Naive thymus-derived CD4-positive, alpha-beta T cell (primary cell): ENCODE results near the gene VWA1. TPM values are rescaled to one million over a fixed set of nuclear protein-coding genes. Genes with fewer than 3 reads are reported as not detected.

Experiments used
- ATAC-seq: fragments of 150-1000 bp; cut with Tn5 transposase; 2 replicates; pipeline ENCODE4 v1.10.0; 2021; ENCODE audit warnings: mild to moderate bottlenecking, moderate library complexity
- CTCF ChIA-PET: fragments of 350-600 bp; sonication (Branson Sonifier 250); formaldehyde crosslinking; loops from one replicate; lab custom pipeline; 2021; ENCODE audit warnings: antibody characterized with exemption; lab: Charles Lee
- POLR2A ChIA-PET: fragments of 350-600 bp; sonication (Branson Sonifier 250); formaldehyde crosslinking; loops from one replicate; lab custom pipeline; 2021; ENCODE audit warnings: antibody characterized with exemption, inconsistent platforms; lab: Charles Lee
- DNase-seq, 9 donors: peaks; one replicate each; pipeline versions ENCODE4 v3.0.0 to v3.0.0-alpha.2; 2020 to 2022; ENCODE audit warnings: mixed read lengths in 1 of 9
- H3K27ac ChIP-seq: one replicate; pipeline ENCODE4 v1.7.0; 2013; ENCODE audit warnings: mild to moderate bottlenecking, low read depth, low read length, moderate library complexity
- H3K27me3 ChIP-seq, 2 donors: one replicate each; pipeline ENCODE4 v1.7.0; 2013; ENCODE audit warnings: low read length in 2 of 2, mild to moderate bottlenecking in 2 of 2, moderate library complexity in 2 of 2; ENCODE audit not compliant: control insufficient read depth in 2 of 2, insufficient read depth in 2 of 2
- H3K36me3 ChIP-seq, 3 experiments: 1 replicate in 2 of 3; 2 replicates in 1 of 3; pipeline ENCODE4 v1.7.0; 2013; ENCODE audit warnings: low read length in 3 of 3, mild to moderate bottlenecking in 3 of 3, moderate library complexity in 1 of 3; ENCODE audit not compliant: insufficient read depth in 3 of 3, control insufficient read depth in 2 of 3
- H3K4me1 ChIP-seq, 2 donors: one replicate each; pipeline ENCODE4 v1.7.0; 2013; ENCODE audit warnings: low read length in 2 of 2, mild to moderate bottlenecking in 2 of 2, moderate library complexity in 1 of 2; ENCODE audit not compliant: control insufficient read depth in 2 of 2, insufficient read depth in 2 of 2
- H3K4me3 ChIP-seq: 2 replicates; pipeline ENCODE4 v1.7.0; 2013; ENCODE audit warnings: mild to moderate bottlenecking, low read length
- H3K9me3 ChIP-seq, 3 experiments: 1 replicate in 2 of 3; 2 replicates in 1 of 3; pipeline ENCODE4 v1.7.0; 2013; ENCODE audit warnings: low read length in 3 of 3; ENCODE audit not compliant: control insufficient read depth in 2 of 3
- H3K27ac Mint-ChIP-seq, 9 donors: one replicate each; pipeline ENCODE4 v1.8.0; 2020 to 2022; ENCODE audit warnings: mixed read lengths in 9 of 9, mild to moderate bottlenecking in 8 of 9, moderate library complexity in 5 of 9, inconsistent platforms in 2 of 9
- H3K27me3 Mint-ChIP-seq, 5 donors: one replicate each; pipeline ENCODE4 v1.8.0; 2021 to 2022; ENCODE audit warnings: mixed read lengths in 5 of 5, mild to moderate bottlenecking in 1 of 5
- H3K36me3 Mint-ChIP-seq, 5 donors: one replicate each; pipeline ENCODE4 v1.8.0; 2020 to 2022; ENCODE audit warnings: mixed read lengths in 5 of 5, mild to moderate bottlenecking in 3 of 5, inconsistent platforms in 1 of 5
- H3K4me1 Mint-ChIP-seq, 7 donors: one replicate each; pipeline ENCODE4 v1.8.0; 2020 to 2022; ENCODE audit warnings: mixed read lengths in 7 of 7, mild to moderate bottlenecking in 3 of 7, inconsistent platforms in 1 of 7
- H3K4me3 Mint-ChIP-seq, 10 donors: one replicate each; pipeline ENCODE4 v1.8.0; 2020 to 2022; ENCODE audit warnings: mild to moderate bottlenecking in 10 of 10, mixed read lengths in 10 of 10, moderate library complexity in 6 of 10, inconsistent platforms in 2 of 10
- H3K9me3 Mint-ChIP-seq, 11 donors: one replicate each; pipeline ENCODE4 v1.8.0; 2020 to 2022; ENCODE audit warnings: mixed read lengths in 11 of 11, mild to moderate bottlenecking in 4 of 11, inconsistent platforms in 1 of 11, moderate library complexity in 1 of 11
- intact Hi-C, 2 donors: fragments of 100-400 bp; cut with micrococcal nuclease; formaldehyde crosslinking; loops; one replicate each; pipeline ENCODE4 v1.15.1; 2023
- polyA plus RNA-seq, 2 donors: library from polyadenylated mRNA; unstranded; fragments of 300-500 nt; fragmentation: Illumina TruSeq; gene quantifications; one replicate each; pipeline ENCODE4 v1.2.3, GENCODE V29; 2021
- total RNA-seq, 6 experiments: library from RNA in 5 of 6; stranded (reverse) in 5 of 6; gene quantifications; 1 replicate in 5 of 6; 2 replicates in 1 of 6; pipeline ENCODE4 v1.2.3 and lab custom pipeline; 2021 to 2026

VWA1 gene
- total and polyA plus RNA-seq, 7 experiments from 2014 or later = 0.15 to 1.2 TPM; not detected in 5

DNA sequence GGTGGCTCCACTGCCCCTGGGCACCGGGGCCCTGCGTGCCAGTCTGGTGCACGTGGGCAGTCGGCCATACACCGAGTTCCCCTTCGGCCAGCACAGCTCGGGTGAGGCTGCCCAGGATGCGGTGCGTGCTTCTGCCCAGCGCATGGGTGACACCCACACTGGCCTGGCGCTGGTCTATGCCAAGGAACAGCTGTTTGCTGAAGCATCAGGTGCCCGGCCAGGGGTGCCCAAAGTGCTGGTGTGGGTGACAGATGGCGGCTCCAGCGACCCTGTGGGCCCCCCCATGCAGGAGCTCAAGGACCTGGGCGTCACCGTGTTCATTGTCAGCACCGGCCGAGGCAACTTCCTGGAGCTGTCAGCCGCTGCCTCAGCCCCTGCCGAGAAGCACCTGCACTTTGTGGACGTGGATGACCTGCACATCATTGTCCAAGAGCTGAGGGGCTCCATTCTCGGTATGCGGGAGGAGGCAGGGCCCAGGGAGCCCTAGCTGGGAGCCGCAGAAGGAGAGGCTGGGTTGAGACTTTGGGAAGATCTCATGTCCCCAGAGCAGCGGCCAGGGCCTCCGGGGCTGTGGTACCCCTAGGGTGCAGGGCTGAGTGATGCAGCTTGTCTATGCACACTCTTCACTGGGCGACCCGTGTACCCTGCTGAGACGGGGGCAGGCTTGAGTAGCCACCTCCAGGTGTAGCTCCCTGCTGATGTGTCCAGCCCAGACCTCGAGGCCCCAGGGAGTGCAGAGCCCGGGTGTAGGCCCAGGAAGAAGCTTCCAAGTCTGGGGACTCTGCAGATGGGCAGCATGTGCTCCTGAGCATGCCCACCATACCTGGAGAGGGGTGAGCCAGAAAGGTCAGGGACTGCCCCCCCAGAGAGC lies 1.8 kb downstream of the VWA1 start:
- POLR2A ChIA-PET = no interaction called here
- Mint-ChIP-seq H3K27ac (no peak overlapping the region), H3K4me3 (no peak overlapping the region), H3K4me1 (peaks cover 0 to 10% (median 5%) of the 10 kb centered on the region in 7 donors), H3K27me3 (peaks cover 4 to 11% (median 7%) of the 10 kb centered on the region in 5 donors), H3K36me3 (no peaks in the 10 kb centered on the region), H3K9me3 (no peaks in the 10 kb centered on the region)
- no peak for ATAC-seq
- intact Hi-C loops = no loop called here
- Histone ChIP-seq H3K9me3 (no peaks in the 10 kb centered on the region), H3K36me3 (no peaks in the 10 kb centered on the region), H3K4me3 (no peak overlapping the region), H3K27me3 (peaks cover 0 to 28% of the 10 kb centered on the region in 2 donors), H3K27ac (no peak overlapping the region), H3K4me1 (peaks cover 0 to 13% of the 10 kb centered on the region in 2 donors)
- DNase-seq = no peak
- CTCF ChIA-PET = interaction anchor here (0.7 kb wide), 1 partner anchor 117 kb away, joined by 4 read pairs; no protein-coding TSS in a partner anchor

DNA sequence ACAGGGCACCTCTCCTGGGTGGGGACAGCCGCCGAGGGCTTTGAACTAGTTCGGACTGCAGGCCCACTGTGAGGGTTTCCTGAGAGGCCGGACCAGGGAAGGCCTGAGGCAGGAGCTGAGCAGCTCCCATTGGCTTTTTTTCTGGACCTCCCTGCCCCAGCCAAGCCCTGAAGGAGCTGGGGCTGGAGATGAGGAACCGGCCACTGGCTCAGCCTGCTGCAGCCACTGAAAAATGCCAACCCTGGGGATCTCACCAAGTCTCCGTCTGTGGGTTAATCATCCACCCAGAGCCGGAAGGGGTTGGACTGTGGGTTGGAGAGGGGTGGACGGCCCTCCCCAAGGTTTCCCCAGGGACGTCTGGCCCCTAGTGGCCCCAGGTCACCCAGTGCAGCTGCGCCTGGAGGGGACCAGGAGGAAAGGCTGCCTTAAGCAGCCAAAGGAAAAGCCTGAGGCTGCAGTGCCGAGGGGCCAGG lies 2.5 kb downstream of the VWA1 start:
- POLR2A ChIA-PET = no interaction called here
- H3K27me3 ChIP-seq = peaks cover 0 to 28% of the 10 kb centered on the region in 2 donors

GRCh38 chr1:1438531-1439381 lies 3.3 kb downstream of the VWA1 start:
- DNase-seq (no peak), ATAC-seq (no peak)
- Mint-ChIP-seq H3K9me3 (no peaks in the 10 kb centered on the region), H3K4me1 (peaks cover 0 to 10% (median 5%) of the 10 kb centered on the region in 7 donors), H3K4me3 (no peak overlapping the region), H3K36me3 (no peaks in the 10 kb centered on the region), H3K27me3 (peaks cover 4 to 11% (median 7%) of the 10 kb centered on the region in 5 donors), H3K27ac (no peak overlapping the region)
- H3K27me3 ChIP-seq = peaks cover 0 to 28% of the 10 kb centered on the region in 2 donors
- intact Hi-C loops = no loop called here
- H3K4me3 ChIP-seq = no peak overlapping the region
- ChIA-PET CTCF (interaction anchor here (0.5 kb wide), 1 partner anchor 44 kb away, joined by 3 read pairs; no protein-coding TSS in a partner anchor), POLR2A (interaction anchor here (0.9 kb wide), 1 partner anchor 31 kb away, joined by 3 read pairs; the partner anchor contains the start of gene MRPL20)
- no peak overlapping the region for H3K27ac ChIP-seq
- peaks cover 0 to 13% of the 10 kb centered on the region in 2 donors for H3K4me1 ChIP-seq
- no peaks in the 10 kb centered on the region for H3K9me3 ChIP-seq
- H3K36me3 ChIP-seq = no peaks in the 10 kb centered on the region

More for the DNA sequence above, 2.5 kb downstream of the VWA1 start:
- no peak for DNase-seq
- no peaks in the 10 kb centered on the region for H3K9me3 ChIP-seq
- no peak for ATAC-seq
- H3K9me3 Mint-ChIP-seq = no peaks in the 10 kb centered on the region
- H3K4me1 Mint-ChIP-seq = peaks cover 0 to 10% (median 5%) of the 10 kb centered on the region in 7 donors
- H3K27ac Mint-ChIP-seq = no peak overlapping the region
- peaks cover 4 to 11% (median 7%) of the 10 kb centered on the region in 5 donors for H3K27me3 Mint-ChIP-seq
- no peak overlapping the region for H3K27ac ChIP-seq
- no peak overlapping the region for H3K4me3 ChIP-seq
- H3K36me3 ChIP-seq = no peaks in the 10 kb centered on the region
- no peaks in the 10 kb centered on the region for H3K36me3 Mint-ChIP-seq
- CTCF ChIA-PET = interaction anchor here (0.7 kb wide), 1 partner anchor 117 kb away, joined by 4 read pairs; no protein-coding TSS in a partner anchor
- intact Hi-C loops = no loop called here
- peaks cover 0 to 13% of the 10 kb centered on the region in 2 donors for H3K4me1 ChIP-seq
- no peak overlapping the region for H3K4me3 Mint-ChIP-seq

GRCh38 chr1:1439546-1440261 lies 4.2 kb downstream of the VWA1 start:
- H3K9me3 Mint-ChIP-seq = no peaks in the 10 kb centered on the region
- H3K36me3 ChIP-seq = no peaks in the 10 kb centered on the region
- H3K27me3 ChIP-seq = peaks cover 0 to 26% of the 10 kb centered on the region in 2 donors
- peaks cover 0 to 11% of the 10 kb centered on the region in 2 donors for H3K4me1 ChIP-seq
- peaks cover 4 to 11% (median 7%) of the 10 kb centered on the region in 5 donors for H3K27me3 Mint-ChIP-seq
- no peak for DNase-seq
- intact Hi-C loops = loop anchor here in 1 of 2 donors (2.0 kb wide), 1 partner anchor 33 kb away; the partner anchor contains the start of gene MRPL20
- H3K9me3 ChIP-seq = no peaks in the 10 kb centered on the region
- no peak overlapping the region for H3K27ac Mint-ChIP-seq
- H3K4me1 Mint-ChIP-seq = peaks cover 0 to 10% (median 5%) of the 10 kb centered on the region in 7 donors
- ATAC-seq = no peak
- ChIA-PET CTCF (interaction anchor here (0.5 kb wide), 1 partner anchor 43 kb away, joined by 3 read pairs; no protein-coding TSS in a partner anchor), POLR2A (no interaction called here)
- H3K36me3 Mint-ChIP-seq = no peaks in the 10 kb centered on the region
- no peak overlapping the region for H3K27ac ChIP-seq
- H3K4me3 Mint-ChIP-seq = no peak overlapping the region
- H3K4me3 ChIP-seq = no peak overlapping the region

DNA sequence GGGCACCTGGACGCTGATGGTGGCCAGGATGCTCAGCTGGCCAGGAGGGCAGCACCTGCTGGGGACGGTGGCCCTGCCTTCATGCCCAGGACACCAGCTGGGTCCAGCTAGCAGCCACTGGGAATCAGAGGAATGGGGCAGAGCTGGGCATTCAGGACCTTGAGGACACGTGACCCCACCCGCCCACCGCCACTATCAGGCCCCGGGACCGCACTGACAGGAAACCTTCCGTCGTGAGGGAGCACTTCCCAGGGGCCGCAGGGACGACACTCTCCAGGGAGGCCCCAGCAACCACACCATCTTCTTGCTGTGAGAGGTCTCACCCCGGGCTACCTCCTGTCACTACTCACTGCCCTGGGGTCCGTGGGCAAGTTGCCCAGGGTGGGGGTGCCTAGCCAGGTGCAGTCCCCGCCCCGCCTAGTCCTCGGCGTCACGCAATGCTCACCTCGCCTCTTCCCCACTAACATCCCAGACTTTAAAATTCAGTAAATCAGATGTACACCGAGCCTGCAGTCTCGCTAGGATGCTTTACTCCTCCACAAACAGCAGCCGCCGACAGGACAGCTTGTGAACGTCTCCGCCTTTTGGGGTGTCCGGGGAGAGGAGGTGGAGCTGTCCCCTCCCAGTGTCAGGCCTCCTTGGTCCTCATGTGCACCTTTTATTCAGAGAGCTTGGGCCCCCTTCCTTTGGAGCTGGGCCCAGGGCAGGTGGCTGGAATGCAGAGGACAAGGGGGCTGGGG lies 4.9 kb downstream of the VWA1 start:
- no peak for ATAC-seq
- H3K4me3 Mint-ChIP-seq = peak overlapping the region in 1 of 10 donors; percentile 23
- no peaks in the 10 kb centered on the region for H3K9me3 ChIP-seq
- H3K36me3 ChIP-seq = no peaks in the 10 kb centered on the region
- peaks cover 0 to 8% (median 0%) of the 10 kb centered on the region in 7 donors for H3K4me1 Mint-ChIP-seq
- peaks cover 0 to 20% of the 10 kb centered on the region in 2 donors for H3K27me3 ChIP-seq
- H3K27me3 Mint-ChIP-seq = peaks cover 0 to 6% (median 4%) of the 10 kb centered on the region in 5 donors
- no peak overlapping the region for H3K27ac Mint-ChIP-seq
- CTCF ChIA-PET = interaction anchor here (0.8 to 1.5 kb wide), 4 partner anchors 10 to 443 kb away, joined by 3 to 7 read pairs (median 4); no protein-coding TSS in a partner anchor
- DNase-seq = no peak
- POLR2A ChIA-PET = interaction anchor here (0.6 to 1.1 kb wide), 2 partner anchors 32 to 66 kb away, joined by 3 to 4 read pairs; no protein-coding TSS in a partner anchor
- no peak overlapping the region for H3K4me3 ChIP-seq
- intact Hi-C loops = loop anchor here in 1 of 2 donors (1.0 to 2.0 kb wide), 3 partner anchors 34 to 407 kb away; partner anchors contain the start of genes DVL1 and MRPL20
- peaks cover 0 to 9% of the 10 kb centered on the region in 2 donors for H3K4me1 ChIP-seq
- no peaks in the 10 kb centered on the region for H3K9me3 Mint-ChIP-seq
- H3K36me3 Mint-ChIP-seq = no peaks in the 10 kb centered on the region
- no peak overlapping the region for H3K27ac ChIP-seq
